PC-3 (cell line): ENCODE results near the gene ARHGEF16.

Experiments used
- EZH2 ChIP-seq: fragments of 300-600 bp; sonication (generic); IDR thresholded peaks from one replicate; pipeline ENCODE4 v1.6.1; 2017; ENCODE audit warnings: antibody characterized with exemption, mild to moderate bottlenecking, low read length; ENCODE audit not compliant: unreplicated experiment
- EZH2phosphoT487 ChIP-seq: fragments of 300-600 bp; sonication (generic); IDR thresholded peaks from 2 replicates; pipeline ENCODE4 v1.6.1; 2018; ENCODE audit warnings: mild to moderate bottlenecking, antibody characterized with exemption, low read length, borderline replicate concordance
- TF ChIP-seq, protein P1 (sequence below): fragments of 300-600 bp; sonication (generic); conservative IDR thresholded peaks from 2 replicates; pipeline ENCODE4 v1.5.1; 2017; ENCODE audit warnings: antibody characterized with exemption, low read depth, mild to moderate bottlenecking, low read length

DNA sequence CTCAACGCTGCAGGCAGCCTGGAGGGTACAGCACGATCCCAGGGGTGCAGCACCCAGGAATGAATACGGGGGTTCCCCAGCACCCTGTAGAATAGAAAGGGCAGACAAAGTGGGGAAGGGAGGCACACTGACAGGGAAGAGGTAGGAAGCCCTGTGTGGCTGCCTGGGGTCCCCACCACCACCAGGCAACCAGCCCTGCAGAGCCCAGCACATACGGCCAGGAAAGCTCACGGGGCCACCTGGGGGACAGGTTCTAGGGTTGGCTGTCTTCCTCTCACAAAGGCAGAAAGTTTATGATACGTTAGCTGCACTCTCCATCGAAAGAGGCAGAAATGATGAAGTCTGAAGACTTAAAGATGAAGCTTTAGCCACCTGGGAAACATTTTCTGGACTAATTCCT, 52.5 kb downstream of the ARHGEF16 start:
- TF ChIP-seq, protein P1, sequence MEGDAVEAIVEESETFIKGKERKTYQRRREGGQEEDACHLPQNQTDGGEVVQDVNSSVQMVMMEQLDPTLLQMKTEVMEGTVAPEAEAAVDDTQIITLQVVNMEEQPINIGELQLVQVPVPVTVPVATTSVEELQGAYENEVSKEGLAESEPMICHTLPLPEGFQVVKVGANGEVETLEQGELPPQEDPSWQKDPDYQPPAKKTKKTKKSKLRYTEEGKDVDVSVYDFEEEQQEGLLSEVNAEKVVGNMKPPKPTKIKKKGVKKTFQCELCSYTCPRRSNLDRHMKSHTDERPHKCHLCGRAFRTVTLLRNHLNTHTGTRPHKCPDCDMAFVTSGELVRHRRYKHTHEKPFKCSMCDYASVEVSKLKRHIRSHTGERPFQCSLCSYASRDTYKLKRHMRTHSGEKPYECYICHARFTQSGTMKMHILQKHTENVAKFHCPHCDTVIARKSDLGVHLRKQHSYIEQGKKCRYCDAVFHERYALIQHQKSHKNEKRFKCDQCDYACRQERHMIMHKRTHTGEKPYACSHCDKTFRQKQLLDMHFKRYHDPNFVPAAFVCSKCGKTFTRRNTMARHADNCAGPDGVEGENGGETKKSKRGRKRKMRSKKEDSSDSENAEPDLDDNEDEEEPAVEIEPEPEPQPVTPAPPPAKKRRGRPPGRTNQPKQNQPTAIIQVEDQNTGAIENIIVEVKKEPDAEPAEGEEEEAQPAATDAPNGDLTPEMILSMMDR = no peak
- no peak for TF ChIP-seq EZH2phosphoT487
- TF ChIP-seq EZH2 = no peak
